PFSK-1 (cell line): ENCODE measurements around the gene MRPL11.

Experiments used
- POLR2AphosphoS5 ChIP-seq: IDR thresholded peaks from 2 replicates; pipeline ENCODE4 v1.6.1; 2012; ENCODE audit warnings: low read depth, mild to moderate bottlenecking, control low read depth, low read length, moderate library complexity
- SIN3A ChIP-seq: IDR thresholded peaks from 2 replicates; pipeline ENCODE4 v1.6.1; 2012; ENCODE audit warnings: mild to moderate bottlenecking, low read length, moderate library complexity, borderline replicate concordance; ENCODE audit not compliant: insufficient read depth
- TAF1 ChIP-seq: IDR thresholded peaks from 2 replicates; pipeline ENCODE4 v1.6.1; 2012; ENCODE audit warnings: low read length, control low read depth, borderline replicate concordance; ENCODE audit not compliant: insufficient read depth
- TF ChIP-seq, protein P1 (sequence below), 2 experiments: IDR thresholded peaks; 2 replicates each; pipeline versions ENCODE4 v1.6.1 to v1.8.0; 2011 to 2012; ENCODE audit warnings: low read depth in 2 of 2, low read length in 2 of 2, control low read depth in 1 of 2, inconsistent platforms in 1 of 2, mild to moderate bottlenecking in 1 of 2, moderate library complexity in 1 of 2; ENCODE audit not compliant: insufficient read depth in 1 of 2

DNA sequence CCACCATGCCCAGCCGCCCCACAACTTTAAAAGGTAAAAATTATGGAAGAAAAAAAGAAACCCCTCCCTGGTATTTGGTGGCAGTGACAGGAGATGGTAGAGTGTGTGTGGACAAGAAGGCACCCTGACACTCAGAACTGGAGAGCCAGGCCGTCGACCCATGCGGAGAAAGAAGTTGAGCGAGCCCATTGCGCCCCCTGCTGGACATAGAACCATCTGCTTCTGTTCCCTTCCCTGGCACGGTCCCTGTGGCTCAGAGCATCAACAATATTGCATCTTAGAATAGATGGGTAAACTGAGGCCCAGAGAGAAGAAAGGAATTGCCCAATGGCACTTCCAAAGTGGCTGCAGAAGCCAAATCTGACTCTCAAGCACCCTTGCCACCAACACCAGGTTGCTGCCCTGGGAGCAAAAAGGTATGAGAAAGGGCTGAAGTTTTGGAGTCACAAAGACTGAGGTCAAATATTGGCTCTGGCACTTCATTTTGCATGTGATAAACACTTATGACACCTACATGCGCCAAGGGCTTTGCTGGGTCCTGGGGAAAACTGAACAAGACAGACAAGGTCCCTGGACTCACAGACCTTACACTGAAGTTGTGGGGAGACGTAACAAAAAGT is 8.6 kb downstream of the MRPL11 start:
- TF ChIP-seq TAF1 (no peak), SIN3A (no peak), POLR2AphosphoS5 (no peak)
- TF ChIP-seq, protein P1, sequence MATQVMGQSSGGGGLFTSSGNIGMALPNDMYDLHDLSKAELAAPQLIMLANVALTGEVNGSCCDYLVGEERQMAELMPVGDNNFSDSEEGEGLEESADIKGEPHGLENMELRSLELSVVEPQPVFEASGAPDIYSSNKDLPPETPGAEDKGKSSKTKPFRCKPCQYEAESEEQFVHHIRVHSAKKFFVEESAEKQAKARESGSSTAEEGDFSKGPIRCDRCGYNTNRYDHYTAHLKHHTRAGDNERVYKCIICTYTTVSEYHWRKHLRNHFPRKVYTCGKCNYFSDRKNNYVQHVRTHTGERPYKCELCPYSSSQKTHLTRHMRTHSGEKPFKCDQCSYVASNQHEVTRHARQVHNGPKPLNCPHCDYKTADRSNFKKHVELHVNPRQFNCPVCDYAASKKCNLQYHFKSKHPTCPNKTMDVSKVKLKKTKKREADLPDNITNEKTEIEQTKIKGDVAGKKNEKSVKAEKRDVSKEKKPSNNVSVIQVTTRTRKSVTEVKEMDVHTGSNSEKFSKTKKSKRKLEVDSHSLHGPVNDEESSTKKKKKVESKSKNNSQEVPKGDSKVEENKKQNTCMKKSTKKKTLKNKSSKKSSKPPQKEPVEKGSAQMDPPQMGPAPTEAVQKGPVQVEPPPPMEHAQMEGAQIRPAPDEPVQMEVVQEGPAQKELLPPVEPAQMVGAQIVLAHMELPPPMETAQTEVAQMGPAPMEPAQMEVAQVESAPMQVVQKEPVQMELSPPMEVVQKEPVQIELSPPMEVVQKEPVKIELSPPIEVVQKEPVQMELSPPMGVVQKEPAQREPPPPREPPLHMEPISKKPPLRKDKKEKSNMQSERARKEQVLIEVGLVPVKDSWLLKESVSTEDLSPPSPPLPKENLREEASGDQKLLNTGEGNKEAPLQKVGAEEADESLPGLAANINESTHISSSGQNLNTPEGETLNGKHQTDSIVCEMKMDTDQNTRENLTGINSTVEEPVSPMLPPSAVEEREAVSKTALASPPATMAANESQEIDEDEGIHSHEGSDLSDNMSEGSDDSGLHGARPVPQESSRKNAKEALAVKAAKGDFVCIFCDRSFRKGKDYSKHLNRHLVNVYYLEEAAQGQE (IDR thresholded peaks at IDR 0.05; ENCODE audit: insufficient read depth in 1 of 2, low read depth in 2 of 2, low read length in 2 of 2) = peak; percentile 65 to 70
